Measurements from ENCODE around the gene TPI1. TPM values are rescaled to one million over a fixed set of nuclear protein-coding genes. Genes with fewer than 3 reads are reported as not detected.
"Not testable (repeated sequence)": the region's sequence is repeated elsewhere in the genome, so short reads cannot be mapped to it uniquely, and the experiment has no call there.

The TPI1 gene
- total and polyA plus RNA-seq, 10 donors = 218 to 471 (median 294) TPM

DNA sequence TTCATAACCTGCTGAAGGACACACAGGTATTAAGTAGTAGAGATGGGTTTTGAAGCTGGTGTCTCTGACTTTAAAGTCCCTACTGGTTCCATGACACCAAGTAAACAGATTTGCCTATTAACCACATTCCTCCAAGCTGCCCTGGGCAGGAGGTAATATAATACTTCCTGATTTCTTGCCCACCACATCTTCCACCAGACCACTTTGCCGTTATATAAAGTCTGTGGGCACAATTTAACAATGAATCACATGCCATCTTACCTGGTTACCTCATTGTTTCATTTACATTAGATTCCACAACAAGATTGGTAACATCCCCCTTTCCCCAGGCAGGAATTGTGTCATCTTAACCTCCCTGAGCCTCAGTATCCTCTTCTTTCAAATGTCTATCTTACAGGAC lies 36.4 kb downstream of the TPI1 start:
- Histone ChIP-seq H3K4me3 (peak overlapping the region in 1 of 8 donors; percentile 84), H3K27me3 (replicated peaks in 1 of 7) (no peaks in the 10 kb centered on the region), H3K9me3 (no peaks in the 10 kb centered on the region), H3K27ac (peak overlapping the region in 3 of 8 donors; percentile 85 to 90 (median 85)), H3K36me3 (peaks cover 0 to 18% (median 0%) of the 10 kb centered on the region in 6 donors), H3K4me1 (peaks cover 10 to 41% (median 23%) of the 10 kb centered on the region in 6 donors)
- 33 to 68% (median 46%) methylated on average over 1 of the region's 1 CpG for WGBS, 5 donors
- intact Hi-C loops (cut with DNase I; ENCODE audit: low total_unique reads) = no loop called here
- no peak for TF ChIP-seq POLR2AphosphoS5 (IDR thresholded peaks at IDR 0.05)
- TF ChIP-seq, protein P1, sequence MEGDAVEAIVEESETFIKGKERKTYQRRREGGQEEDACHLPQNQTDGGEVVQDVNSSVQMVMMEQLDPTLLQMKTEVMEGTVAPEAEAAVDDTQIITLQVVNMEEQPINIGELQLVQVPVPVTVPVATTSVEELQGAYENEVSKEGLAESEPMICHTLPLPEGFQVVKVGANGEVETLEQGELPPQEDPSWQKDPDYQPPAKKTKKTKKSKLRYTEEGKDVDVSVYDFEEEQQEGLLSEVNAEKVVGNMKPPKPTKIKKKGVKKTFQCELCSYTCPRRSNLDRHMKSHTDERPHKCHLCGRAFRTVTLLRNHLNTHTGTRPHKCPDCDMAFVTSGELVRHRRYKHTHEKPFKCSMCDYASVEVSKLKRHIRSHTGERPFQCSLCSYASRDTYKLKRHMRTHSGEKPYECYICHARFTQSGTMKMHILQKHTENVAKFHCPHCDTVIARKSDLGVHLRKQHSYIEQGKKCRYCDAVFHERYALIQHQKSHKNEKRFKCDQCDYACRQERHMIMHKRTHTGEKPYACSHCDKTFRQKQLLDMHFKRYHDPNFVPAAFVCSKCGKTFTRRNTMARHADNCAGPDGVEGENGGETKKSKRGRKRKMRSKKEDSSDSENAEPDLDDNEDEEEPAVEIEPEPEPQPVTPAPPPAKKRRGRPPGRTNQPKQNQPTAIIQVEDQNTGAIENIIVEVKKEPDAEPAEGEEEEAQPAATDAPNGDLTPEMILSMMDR (IDR thresholded peaks at IDR 0.05 in 8 of 11, conservative IDR thresholded peaks at IDR 0.05 in 3 of 11) = no peak
- no peak for TF ChIP-seq POLR2A (IDR thresholded peaks at IDR 0.05)
- no peak for DNase-seq

DNA sequence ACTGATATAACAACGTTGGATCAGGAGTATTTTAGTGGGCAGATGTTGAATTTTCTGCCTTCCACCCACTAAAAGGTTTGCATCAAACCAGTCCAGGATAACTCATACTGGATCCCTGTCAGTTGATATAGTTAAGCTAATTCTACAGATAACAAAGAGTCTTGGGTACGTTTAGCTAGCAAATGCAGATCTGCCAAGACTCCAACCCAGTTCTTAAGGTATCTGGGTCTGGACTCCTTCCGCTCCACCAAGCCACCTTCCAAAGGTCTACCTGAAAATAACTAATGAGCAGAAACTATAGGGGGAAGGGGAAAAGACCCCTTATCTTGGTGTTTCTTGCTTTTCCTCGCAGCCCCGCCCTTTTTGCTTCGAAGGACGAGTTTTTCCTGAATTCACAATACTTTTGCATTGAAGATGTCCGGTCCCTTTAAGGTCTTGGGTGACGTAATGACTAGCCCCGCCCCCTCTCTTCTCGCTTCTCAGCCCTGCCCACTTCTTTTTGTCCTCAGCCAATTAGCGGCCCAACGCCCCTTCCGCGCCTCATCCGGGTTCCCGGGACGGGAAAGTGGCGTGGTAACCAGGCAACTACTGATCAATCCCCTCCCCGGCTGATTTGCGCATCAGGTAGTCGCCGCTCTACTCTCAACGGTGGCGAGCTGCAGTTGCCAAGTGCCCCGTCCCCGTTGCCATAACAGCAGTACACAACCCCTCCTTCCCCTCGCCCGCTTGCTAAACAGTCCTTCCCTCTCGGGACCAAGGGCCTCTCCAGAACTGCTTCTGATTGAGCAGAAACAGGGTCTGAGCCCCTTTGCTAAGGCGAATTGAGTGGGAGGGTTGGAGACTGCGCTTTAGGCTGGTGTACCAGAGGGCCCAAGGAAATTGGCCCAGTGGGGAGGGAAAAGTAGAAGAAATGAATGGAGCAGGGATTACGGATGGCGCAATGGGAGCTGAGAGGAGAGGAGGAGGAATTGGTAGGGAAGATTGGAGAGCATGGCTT lies 37.2 kb downstream of the TPI1 start, which contains the start of gene LRRC23:
Gene LRRC23, plus strand, starts transcription at position 543 of the 997 bp plus-strand sequence. CDS start 812 bp downstream, outside the sequence.
- no peaks in the 10 kb centered on the region for H3K27me3 ChIP-seq (replicated peaks in 1 of 7)
- WGBS, 5 donors = 5 to 8% (median 7%) methylated on average over 34 of the region's 34 CpGs
- H3K4me3 ChIP-seq = peak within 1 kb of the TSS; percentile 54 to 84 (median 64)
- H3K9me3 ChIP-seq = no peaks in the 10 kb centered on the region
- H3K27ac ChIP-seq = peak within 1 kb of the TSS; percentile 42 to 90 (median 82)
- peak; percentile 99 for DNase-seq
- TF ChIP-seq, protein P1 (IDR thresholded peaks at IDR 0.05 in 8 of 11, conservative IDR thresholded peaks at IDR 0.05 in 3 of 11) = peak in 1 of 11 experiments; percentile 20
- TF ChIP-seq POLR2A (IDR thresholded peaks at IDR 0.05) = peak in 1 of 3 donors; percentile 54
- TF ChIP-seq POLR2AphosphoS5 (IDR thresholded peaks at IDR 0.05) = peak; percentile 79 to 90 (median 88)
- H3K36me3 ChIP-seq = peaks cover 0 to 18% (median 0%) of the 10 kb centered on the region in 6 donors
- peaks cover 10 to 36% (median 21%) of the 10 kb centered on the region in 6 donors for H3K4me1 ChIP-seq
- intact Hi-C loops (cut with DNase I; ENCODE audit: low total_unique reads) = no loop called here

DNA sequence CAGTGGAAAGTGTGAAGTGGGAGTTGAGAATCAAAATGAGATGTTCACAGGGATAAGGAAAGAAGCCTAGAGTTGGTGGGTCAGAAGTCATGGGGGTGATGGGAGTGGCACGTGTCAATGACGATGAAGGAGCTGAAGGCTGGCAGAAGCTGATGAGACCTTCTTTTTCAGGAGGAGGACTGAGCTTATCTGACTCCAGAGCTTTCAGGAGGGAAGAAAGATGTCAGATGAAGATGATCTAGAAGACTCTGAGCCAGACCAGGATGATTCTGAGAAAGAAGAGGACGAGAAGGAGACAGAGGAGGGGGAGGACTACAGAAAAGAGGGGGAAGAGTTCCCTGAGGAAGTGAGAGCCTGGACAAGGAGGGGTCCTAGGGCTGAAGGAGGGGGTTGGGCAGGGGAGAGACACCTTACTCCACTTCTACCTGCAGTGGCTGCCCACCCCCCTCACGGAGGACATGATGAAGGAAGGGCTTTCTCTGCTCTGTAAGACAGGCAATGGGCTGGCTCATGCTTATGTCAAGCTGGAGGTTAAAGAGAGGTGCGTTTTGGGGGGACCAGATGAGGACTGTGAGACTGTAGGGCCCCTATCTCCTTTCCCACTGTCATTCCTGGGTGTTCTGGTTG lies 38.2 kb downstream of the TPI1 start:
- peaks cover 0 to 18% (median 0%) of the 10 kb centered on the region in 6 donors for H3K36me3 ChIP-seq
- intact Hi-C loops (cut with DNase I; ENCODE audit: low total_unique reads) = no loop called here
- H3K4me3 ChIP-seq = peak overlapping the region in 5 of 8 donors; percentile 59 to 84 (median 68)
- H3K27ac ChIP-seq = peak overlapping the region in 4 of 8 donors; percentile 80 to 90 (median 86)
- 71 to 82% (median 74%) methylated on average over 5 of the region's 5 CpGs for WGBS, 5 donors
- DNase-seq = peak; percentile 55
- H3K9me3 ChIP-seq = no peaks in the 10 kb centered on the region
- no peaks in the 10 kb centered on the region for H3K27me3 ChIP-seq (replicated peaks in 1 of 7)
- H3K4me1 ChIP-seq = peaks cover 10 to 27% (median 16%) of the 10 kb centered on the region in 6 donors
- TF ChIP-seq POLR2AphosphoS5 (IDR thresholded peaks at IDR 0.05) (no peak), POLR2A (IDR thresholded peaks at IDR 0.05) (no peak)
- TF ChIP-seq, protein P1 (IDR thresholded peaks at IDR 0.05 in 8 of 11, conservative IDR thresholded peaks at IDR 0.05 in 3 of 11) = no peak

DNA sequence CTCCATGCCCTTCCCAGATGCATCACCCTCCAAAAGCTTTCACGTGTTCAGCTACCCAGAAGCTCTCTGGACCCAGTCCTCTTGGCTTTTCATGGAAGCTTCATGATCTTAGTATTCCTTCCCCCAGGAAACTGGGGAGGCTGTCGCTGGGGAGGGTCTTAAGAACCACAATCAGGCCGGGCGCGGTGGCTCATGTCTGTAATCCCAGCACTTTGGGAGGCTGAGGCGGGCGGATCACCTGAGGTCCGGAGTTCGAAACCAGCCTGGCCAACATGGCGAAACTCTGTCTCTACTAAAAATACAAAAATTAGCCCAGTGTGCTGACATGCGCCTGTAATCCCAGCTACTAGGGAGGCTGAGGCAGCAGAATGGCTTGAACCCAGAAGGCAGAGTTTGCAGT lies 40.8 kb downstream of the TPI1 start:
- H3K36me3 ChIP-seq = peaks cover 0 to 18% (median 0%) of the 10 kb centered on the region in 6 donors
- WGBS, 5 donors = 95 to 99% (median 96%) methylated on average over 11 of the region's 11 CpGs
- H3K4me1 ChIP-seq = peaks cover 10 to 27% (median 16%) of the 10 kb centered on the region in 6 donors
- peaks cover 0 to 11% (median 0%) of the 10 kb centered on the region in 7 donors for H3K27me3 ChIP-seq (replicated peaks in 1 of 7)
- H3K9me3 ChIP-seq; intact Hi-C loops (cut with DNase I; ENCODE audit: low total_unique reads); H3K27ac ChIP-seq; H3K4me3 ChIP-seq: not testable (repeated sequence)
- peak; percentile 31 for DNase-seq
